MM.1S (cell line): Measurements from ENCODE around the gene PLCH2.

ENCODE experiments used
- DNase-seq: peaks from one replicate; pipeline ENCODE4 v3.0.0-alpha.2; 2015
- H2AFZ ChIP-seq: fragments of 300-600 bp; sonication (generic); 2 replicates; pipeline ENCODE4 v1.6.0; 2016; ENCODE audit warnings: antibody characterized with exemption, low read length
- H3F3A ChIP-seq: fragments of 300-600 bp; sonication (generic); 2 replicates; pipeline ENCODE4 v1.6.1; 2016; ENCODE audit warnings: mild to moderate bottlenecking, antibody characterized with exemption, low read length, moderate library complexity, mixed read lengths; ENCODE audit not compliant: insufficient read depth
- H3K27ac ChIP-seq: fragments of 300-600 bp; sonication (generic); 2 replicates; pipeline ENCODE4 v1.5.1; 2016; ENCODE audit warnings: mild to moderate bottlenecking, low read length
- H3K27me3 ChIP-seq: fragments of 300-600 bp; sonication (generic); replicated peaks from 2 replicates; pipeline ENCODE4 v1.6.0; 2016; ENCODE audit warnings: low read length; ENCODE audit not compliant: insufficient read depth
- H3K36me3 ChIP-seq: fragments of 300-600 bp; sonication (generic); replicated peaks from 2 replicates; pipeline ENCODE4 v1.6.1; 2016; ENCODE audit warnings: mild to moderate bottlenecking, low read length, mixed read lengths; ENCODE audit not compliant: insufficient read depth
- H3K4me1 ChIP-seq: fragments of 300-600 bp; sonication (generic); 2 replicates; pipeline ENCODE4 v1.6.1; 2016; ENCODE audit warnings: low read length, mixed read lengths
- H3K4me2 ChIP-seq: fragments of 300-600 bp; sonication (generic); 2 replicates; pipeline ENCODE4 v1.6.0; 2016; ENCODE audit warnings: low read depth, low read length
- H3K4me3 ChIP-seq: fragments of 300-600 bp; sonication (generic); 2 replicates; pipeline ENCODE4 v1.5.1; 2016; ENCODE audit warnings: low read length, mixed read lengths
- H3K79me2 ChIP-seq: fragments of 300-600 bp; sonication (generic); 2 replicates; pipeline ENCODE4 v1.6.1; 2016; ENCODE audit warnings: mixed run types, low read length, mixed read lengths
- H3K9ac ChIP-seq: fragments of 300-600 bp; sonication (generic); 2 replicates; pipeline ENCODE4 v1.6.1; 2016; ENCODE audit warnings: low read length, mixed read lengths
- H3K9me2 ChIP-seq: fragments of 300-600 bp; sonication (generic); replicated peaks from 2 replicates; pipeline ENCODE4 v1.6.1; 2016; ENCODE audit warnings: mild to moderate bottlenecking, low read length, mixed read lengths; ENCODE audit not compliant: insufficient read depth
- H3K9me3 ChIP-seq: fragments of 300-600 bp; sonication (generic); replicated peaks from 2 replicates; pipeline ENCODE4 v1.6.1; 2016; ENCODE audit warnings: mild to moderate bottlenecking, low read length, mixed read lengths; ENCODE audit not compliant: insufficient read depth
- H4K20me1 ChIP-seq: fragments of 300-600 bp; sonication (generic); 2 replicates; pipeline ENCODE4 v1.6.1; 2016; ENCODE audit warnings: mild to moderate bottlenecking, low read length, moderate library complexity, mixed read lengths; ENCODE audit not compliant: insufficient read depth
- CTCF ChIP-seq: fragments of 300-600 bp; sonication (generic); IDR thresholded peaks from 2 replicates; pipeline ENCODE4 v1.5.1; 2016; ENCODE audit warnings: antibody characterized with exemption, low read length, mixed read lengths
- EZH2 ChIP-seq: fragments of 300-600 bp; sonication (generic); optimal IDR thresholded peaks from 2 replicates; pipeline ENCODE3; 2017; ENCODE audit warnings: low read depth, mild to moderate bottlenecking, antibody characterized with exemption, low read length, mixed read lengths
- EZH2phosphoT487 ChIP-seq: fragments of 300-600 bp; sonication (generic); IDR thresholded peaks from 2 replicates; pipeline ENCODE4 v1.6.1; 2018; ENCODE audit warnings: antibody characterized with exemption, low read length

PLCH2 gene

GRCh38 chr1:2476061-2476999 is at the start of gene PLCH2:
PLCH2 (plus strand) TSS chr1:2476289; CDS start chr1:2476589, 300 bp downstream.
- Histone ChIP-seq H3K27ac (no peak within 1 kb of the TSS), H3K9me3 (no peaks in the 10 kb centered on the region), H3K36me3 (no peaks in the 10 kb centered on the region), H3K79me2 (no peaks in the 10 kb centered on the region), H3K27me3 (peaks cover 76% of the 10 kb centered on the region), H4K20me1 (no peaks in the 10 kb centered on the region), H3K4me3 (no peak within 1 kb of the TSS), H2AFZ (no peak within 1 kb of the TSS), H3K4me1 (peaks cover 19% of the 10 kb centered on the region), H3F3A (0 out of 2 replicates have a peak, but pooled peaks cover 7% of the 10 kb centered on the region), H3K4me2 (no peak within 1 kb of the TSS), H3K9ac (no peak within 1 kb of the TSS), H3K9me2 (no peaks in the 10 kb centered on the region)
- DNase-seq: no peak
- no peak for TF ChIP-seq EZH2
- TF ChIP-seq EZH2phosphoT487: no peak
- no peak for TF ChIP-seq CTCF

- Histone ChIP-seq H3K36me3 (no peaks in the 10 kb centered on the region), H2AFZ (no peak overlapping the region), H3K27ac (no peak overlapping the region), H3K4me3 (no peak overlapping the region), H3F3A (no peaks in the 10 kb centered on the region), H3K27me3 (peaks cover 96% of the 10 kb centered on the region), H3K9me3 (no peaks in the 10 kb centered on the region), H3K9ac (no peak overlapping the region), H3K79me2 (no peaks in the 10 kb centered on the region), H4K20me1 (no peaks in the 10 kb centered on the region), H3K9me2 (no peaks in the 10 kb centered on the region), H3K4me2 (no peak overlapping the region), H3K4me1 (no peaks in the 10 kb centered on the region)
- no peak for TF ChIP-seq EZH2
- TF ChIP-seq EZH2phosphoT487: no peak
- TF ChIP-seq CTCF: no peak
- DNase-seq: no peak
Measured at GRCh38 chr1:2426540-2426939, 49.5 kb upstream of the PLCH2 start.

GRCh38 chr1:2427051-2427450 is 49.0 kb upstream of the PLCH2 start:
- no peak overlapping the region for H3K9ac ChIP-seq
- no peak overlapping the region for H2AFZ ChIP-seq
- H3K9me3 ChIP-seq: no peaks in the 10 kb centered on the region
- DNase-seq: no peak
- H3K27me3 ChIP-seq: peaks cover 97% of the 10 kb centered on the region
- H3K79me2 ChIP-seq: no peaks in the 10 kb centered on the region
- H3F3A ChIP-seq: no peaks in the 10 kb centered on the region
- H3K4me1 ChIP-seq: no peaks in the 10 kb centered on the region
- no peaks in the 10 kb centered on the region for H3K36me3 ChIP-seq
- no peaks in the 10 kb centered on the region for H4K20me1 ChIP-seq
- H3K4me3 ChIP-seq: no peak overlapping the region
- no peak overlapping the region for H3K4me2 ChIP-seq
- no peak for TF ChIP-seq CTCF
- TF ChIP-seq EZH2: no peak
- no peak for TF ChIP-seq EZH2phosphoT487
- no peaks in the 10 kb centered on the region for H3K9me2 ChIP-seq
- H3K27ac ChIP-seq: no peak overlapping the region
